ENCODE results near the gene NDUFS6.

The NDUFS6 gene

DNA sequence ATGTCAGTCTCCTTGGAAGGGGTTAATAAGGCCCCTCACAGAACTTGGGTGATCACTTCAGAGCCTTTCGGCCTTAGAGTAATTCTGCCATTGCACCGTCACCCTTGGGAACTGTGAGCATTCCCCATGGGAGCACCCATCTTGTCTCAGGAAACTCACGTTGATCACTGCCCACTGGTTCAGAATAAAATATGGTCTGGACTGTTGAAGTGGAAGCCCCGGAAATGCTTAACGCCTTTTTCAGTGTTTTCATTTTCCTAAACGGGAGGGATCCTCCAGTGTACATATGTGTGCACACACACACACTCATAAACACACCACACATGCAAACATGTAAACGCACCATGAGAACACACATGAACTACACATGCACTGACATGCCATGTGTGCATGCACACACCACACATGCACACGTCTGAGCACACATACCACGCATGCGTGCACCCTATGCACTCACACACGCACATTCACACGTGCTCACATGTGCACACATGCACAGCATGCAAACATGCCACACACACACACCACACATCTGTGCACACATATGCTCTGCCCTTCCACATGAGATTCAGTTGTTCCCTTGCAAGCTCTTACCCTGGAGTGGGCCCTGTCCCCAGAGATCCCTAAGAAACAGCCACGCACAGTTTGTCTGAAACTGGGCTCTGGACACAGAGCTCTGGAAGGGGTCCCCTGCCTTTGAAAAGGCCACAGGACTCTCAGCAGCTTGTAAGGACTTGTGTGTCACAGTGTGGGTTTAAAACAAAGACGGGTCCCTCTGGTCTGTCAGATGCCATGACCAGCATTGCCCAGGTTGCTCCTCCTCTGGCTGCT is 18.6 kb upstream of the NDUFS6 start:
- no peak overlapping the region for H3K27ac ChIP-seq
- POLR2A ChIA-PET (ENCODE audit: low non-redundant PET): no interaction called here
- no peak for DNase-seq (ENCODE audit: low spot score)
- CTCF ChIA-PET: interaction anchor here (0.5 kb wide), 1 partner anchor 95 kb away, joined by 3 read pairs; no protein-coding TSS in a partner anchor
- TF ChIP-seq, protein P1, sequence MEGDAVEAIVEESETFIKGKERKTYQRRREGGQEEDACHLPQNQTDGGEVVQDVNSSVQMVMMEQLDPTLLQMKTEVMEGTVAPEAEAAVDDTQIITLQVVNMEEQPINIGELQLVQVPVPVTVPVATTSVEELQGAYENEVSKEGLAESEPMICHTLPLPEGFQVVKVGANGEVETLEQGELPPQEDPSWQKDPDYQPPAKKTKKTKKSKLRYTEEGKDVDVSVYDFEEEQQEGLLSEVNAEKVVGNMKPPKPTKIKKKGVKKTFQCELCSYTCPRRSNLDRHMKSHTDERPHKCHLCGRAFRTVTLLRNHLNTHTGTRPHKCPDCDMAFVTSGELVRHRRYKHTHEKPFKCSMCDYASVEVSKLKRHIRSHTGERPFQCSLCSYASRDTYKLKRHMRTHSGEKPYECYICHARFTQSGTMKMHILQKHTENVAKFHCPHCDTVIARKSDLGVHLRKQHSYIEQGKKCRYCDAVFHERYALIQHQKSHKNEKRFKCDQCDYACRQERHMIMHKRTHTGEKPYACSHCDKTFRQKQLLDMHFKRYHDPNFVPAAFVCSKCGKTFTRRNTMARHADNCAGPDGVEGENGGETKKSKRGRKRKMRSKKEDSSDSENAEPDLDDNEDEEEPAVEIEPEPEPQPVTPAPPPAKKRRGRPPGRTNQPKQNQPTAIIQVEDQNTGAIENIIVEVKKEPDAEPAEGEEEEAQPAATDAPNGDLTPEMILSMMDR (conservative IDR thresholded peaks at IDR 0.05; ENCODE audit: low read depth): no peak

DNA sequence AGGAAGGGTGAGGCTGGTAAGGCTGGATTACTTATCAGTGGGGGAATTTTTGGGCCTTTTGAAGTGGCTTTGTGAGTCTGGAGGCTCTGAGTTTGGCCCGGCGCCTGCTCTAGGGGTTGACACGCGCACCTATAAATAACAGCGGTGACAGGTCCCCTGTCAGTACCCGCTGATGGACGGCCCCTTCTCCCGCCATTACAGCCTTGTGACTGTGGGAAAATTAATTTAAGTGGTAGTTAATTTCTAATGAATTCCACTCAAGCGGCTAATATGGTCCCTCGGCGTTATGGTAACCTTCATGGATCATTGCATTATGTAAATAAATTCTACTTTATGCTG is 18.0 kb upstream of the NDUFS6 start:
- no peak for DNase-seq (ENCODE audit: low spot score)
- TF ChIP-seq, protein P1 (conservative IDR thresholded peaks at IDR 0.05; ENCODE audit: low read depth): no peak
- no peak overlapping the region for H3K27ac ChIP-seq
- CTCF ChIA-PET: no interaction called here
- POLR2A ChIA-PET (ENCODE audit: low non-redundant PET): no interaction called here

DNA sequence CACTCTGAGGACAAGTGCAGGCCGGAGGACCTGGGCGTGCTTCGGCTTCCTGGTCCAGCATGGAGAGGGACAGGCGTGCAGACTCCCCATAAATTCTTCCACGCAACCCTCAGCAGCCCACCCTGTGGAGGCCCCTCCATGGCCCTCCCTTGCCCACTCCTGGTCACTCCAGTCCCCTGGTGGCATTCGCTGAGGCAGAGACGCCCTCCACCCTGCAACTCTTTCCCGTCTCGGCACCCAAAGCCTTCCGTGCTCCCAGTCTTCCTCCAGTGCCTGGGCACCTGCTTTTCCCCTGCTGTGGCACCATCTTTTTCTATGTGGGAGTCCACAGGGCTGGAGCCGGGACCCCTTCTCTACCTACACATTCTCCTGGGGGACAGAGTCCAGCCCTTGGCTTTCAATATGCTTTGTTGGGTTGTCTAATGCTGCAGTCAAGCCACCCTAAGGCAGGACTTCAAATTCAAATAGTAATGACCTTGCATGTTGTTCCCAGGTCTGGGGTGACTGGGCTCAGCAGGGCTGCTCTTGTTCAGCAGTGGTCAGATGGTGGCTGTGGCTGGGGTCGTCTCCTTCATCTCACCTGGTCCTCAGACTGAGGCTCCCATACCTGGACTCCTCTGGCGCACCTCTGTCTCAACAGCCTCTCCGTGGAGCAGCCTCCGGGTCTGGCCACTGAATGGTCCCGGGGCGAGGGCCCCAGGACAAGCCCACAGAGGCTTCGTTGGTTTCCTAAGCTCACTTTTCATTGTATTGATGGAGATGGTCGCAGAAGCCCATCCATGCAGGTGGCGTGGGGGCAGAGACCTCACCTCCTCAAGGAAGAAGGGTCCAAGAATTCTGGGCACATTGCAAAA is 16.8 kb upstream of the NDUFS6 start:
- no peak overlapping the region for H3K27ac ChIP-seq
- DNase-seq (ENCODE audit: low spot score): no peak
- TF ChIP-seq, protein P1 (conservative IDR thresholded peaks at IDR 0.05; ENCODE audit: low read depth): no peak
- CTCF ChIA-PET: no interaction called here
- POLR2A ChIA-PET (ENCODE audit: low non-redundant PET): no interaction called here

DNA sequence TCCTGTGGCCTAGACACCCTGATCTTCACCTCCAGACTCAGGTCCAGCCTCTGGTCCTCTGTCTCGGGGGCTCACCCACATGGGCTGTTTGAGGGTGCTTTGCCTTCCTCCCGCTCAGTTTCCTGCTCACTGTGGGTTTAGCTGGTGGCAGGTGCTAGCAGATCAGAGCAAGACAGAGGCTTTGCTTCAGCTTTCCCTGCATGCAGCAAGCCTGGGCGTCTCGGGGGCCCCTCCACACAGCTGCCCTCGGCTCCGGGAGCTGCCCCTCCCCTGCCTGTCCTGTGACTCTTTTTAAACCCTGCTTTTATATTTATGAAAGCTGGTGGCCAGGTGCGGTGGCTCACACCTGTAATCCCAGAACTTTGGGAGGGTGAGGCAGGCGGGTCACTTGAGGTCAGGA is 16.1 kb upstream of the NDUFS6 start:
- ChIA-PET POLR2A (ENCODE audit: low non-redundant PET) (no interaction called here), CTCF (no interaction called here)
- TF ChIP-seq, protein P1 (conservative IDR thresholded peaks at IDR 0.05; ENCODE audit: low read depth): no peak
- DNase-seq (ENCODE audit: low spot score): no peak
- no peak overlapping the region for H3K27ac ChIP-seq

DNA sequence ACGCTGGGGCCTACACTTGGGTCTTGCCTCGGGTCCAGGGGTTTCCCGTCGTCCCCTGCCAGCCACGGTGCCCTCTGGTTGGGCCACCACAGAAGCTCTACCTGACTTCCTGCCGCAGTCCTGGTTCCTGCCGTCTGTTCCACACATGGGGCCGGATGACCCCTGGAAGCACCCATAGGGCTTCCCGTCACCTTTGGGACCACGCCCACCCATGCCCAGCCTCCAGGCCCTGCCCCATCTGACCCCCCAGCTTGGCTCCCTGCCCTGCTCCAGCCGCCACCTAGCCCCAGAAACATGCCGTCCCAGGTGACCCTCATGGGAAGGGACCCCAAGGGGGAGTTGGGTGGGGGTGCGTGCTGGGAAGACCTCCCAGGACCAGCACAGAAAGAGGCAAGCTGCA is 15.2 kb upstream of the NDUFS6 start:
- POLR2A ChIA-PET (ENCODE audit: low non-redundant PET): no interaction called here
- CTCF ChIA-PET: interaction anchor here (0.6 kb wide), 1 partner anchor 28 kb away, joined by 3 read pairs; no protein-coding TSS in a partner anchor
- TF ChIP-seq, protein P1 (conservative IDR thresholded peaks at IDR 0.05; ENCODE audit: low read depth): no peak
- no peak for DNase-seq (ENCODE audit: low spot score)
- H3K27ac ChIP-seq: no peak overlapping the region

DNA sequence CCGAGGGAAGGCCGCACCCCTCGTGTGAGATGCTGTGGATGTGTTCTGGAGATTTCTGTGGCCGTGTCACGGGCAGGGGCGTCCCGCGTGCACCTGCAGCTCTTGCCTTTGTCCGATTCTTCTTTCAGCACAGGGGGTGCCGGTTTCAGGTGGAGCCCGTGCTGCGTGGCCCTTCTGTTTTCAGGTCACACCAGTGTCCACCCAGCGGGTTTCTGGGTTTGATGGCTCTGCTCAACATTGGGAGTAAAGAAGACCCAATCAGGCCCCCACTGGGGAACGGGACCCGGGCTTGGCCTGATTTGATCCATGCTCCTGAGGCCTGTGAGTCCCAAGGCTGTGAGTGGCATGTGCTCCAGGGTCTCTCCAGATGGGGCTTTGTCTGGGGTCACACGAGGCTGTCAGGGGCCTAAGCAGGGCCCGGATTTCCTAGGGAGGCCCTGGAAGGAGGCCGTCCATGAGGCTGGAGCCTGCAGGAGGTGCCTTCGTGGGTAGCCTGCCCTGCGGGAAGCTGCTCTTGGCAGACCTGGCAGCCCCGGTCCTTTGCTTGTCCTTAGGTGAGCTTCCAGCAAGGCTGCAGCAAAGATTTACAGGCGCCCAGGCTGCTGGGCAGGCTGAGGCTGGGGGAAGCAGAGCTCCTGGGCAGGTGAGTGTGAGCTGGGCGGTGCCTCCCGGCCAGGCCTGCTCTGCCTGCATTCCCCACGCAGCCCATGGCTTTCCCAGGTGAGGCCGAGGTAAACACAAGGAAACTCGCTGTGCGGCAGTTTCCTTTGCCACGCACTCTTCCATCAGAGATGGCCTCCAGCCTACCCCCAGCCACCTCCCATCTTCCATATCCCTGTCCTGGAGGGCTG is 14.4 kb upstream of the NDUFS6 start:
- POLR2A ChIA-PET (ENCODE audit: low non-redundant PET): no interaction called here
- CTCF ChIA-PET: interaction anchor here (0.5 kb wide), 1 partner anchor 393 kb away, joined by 5 read pairs; no protein-coding TSS in a partner anchor
- no peak for DNase-seq (ENCODE audit: low spot score)
- H3K27ac ChIP-seq: no peak overlapping the region
- TF ChIP-seq, protein P1 (conservative IDR thresholded peaks at IDR 0.05; ENCODE audit: low read depth): no peak
